Testis (tissue), 2 donors: ENCODE measurements around the gene BCL6B.

ENCODE experiments used
- CTCF ChIP-seq, 3 experiments: fragments of 450-650 bp in 2 of 3; fragments of 200-600 bp in 1 of 3; sonication (generic) in 1 of 3; IDR thresholded peaks; one replicate each; pipeline ENCODE4 v1.5.1; 2016 to 2019; ENCODE audit warnings: antibody characterized with exemption in 3 of 3, mild to moderate bottlenecking in 2 of 3, moderate library complexity in 1 of 3
- POLR2A ChIP-seq: fragments of 450-650 bp; IDR thresholded peaks from one replicate; pipeline ENCODE4 v1.6.1; 2017; ENCODE audit warnings: antibody characterized with exemption, mild to moderate bottlenecking, moderate library complexity

- TF ChIP-seq CTCF (IDR thresholded peaks at IDR 0.05), result no peak
- TF ChIP-seq POLR2A, result no peak
Measured at GRCh38 chr17:7019367-7019766, 3.5 kb upstream of the BCL6B start.
